Calu3 (cell line): Measurements from ENCODE around the gene AGL. TPM values are rescaled to one million over a fixed set of nuclear protein-coding genes. Genes with fewer than 3 reads are reported as not detected.
"Not testable (repeated sequence)": the region's sequence is repeated elsewhere in the genome, so short reads cannot be mapped to it uniquely, and the experiment has no call there.

Experiments used
- BruUV-seq: library from RNA; stranded (reverse); fragments of 400-500 nt; replicated peaks from 2 replicates; lab custom pipeline; 2021; lab: Mats Ljungman, UMichigan
- CTCF ChIA-PET: fragments of 300-600 bp; sonication (Branson Sonifier 250); formaldehyde crosslinking; loops from one replicate; lab custom pipeline; 2022; ENCODE audit warnings: antibody characterized with exemption; lab: Charles Lee
- DNase-seq: peaks from one replicate; pipeline ENCODE4 v3.0.0; 2022
- H3K27ac Mint-ChIP-seq: one replicate; pipeline ENCODE4 v1.8.0; 2022; ENCODE audit warnings: mixed read lengths; ENCODE audit not compliant: unreplicated experiment
- H3K27me3 Mint-ChIP-seq: one replicate; pipeline ENCODE4 v1.8.0; 2022; ENCODE audit warnings: mixed read lengths; ENCODE audit not compliant: unreplicated experiment
- H3K36me3 Mint-ChIP-seq: one replicate; pipeline ENCODE4 v1.8.0; 2022; ENCODE audit warnings: mild to moderate bottlenecking, moderate library complexity, mixed read lengths; ENCODE audit not compliant: insufficient read depth, unreplicated experiment
- H3K4me1 Mint-ChIP-seq: one replicate; pipeline ENCODE4 v1.8.0; 2022; ENCODE audit warnings: mild to moderate bottlenecking, low read depth, mixed read lengths; ENCODE audit not compliant: unreplicated experiment
- H3K4me3 Mint-ChIP-seq: one replicate; pipeline ENCODE4 v1.8.0; 2022; ENCODE audit warnings: mild to moderate bottlenecking, low read depth, moderate library complexity, mixed read lengths; ENCODE audit not compliant: unreplicated experiment
- H3K9me3 Mint-ChIP-seq: one replicate; pipeline ENCODE4 v1.8.0; 2022; ENCODE audit warnings: low read depth, mixed read lengths; ENCODE audit not compliant: unreplicated experiment
- intact Hi-C: fragments of 100-400 bp; cut with micrococcal nuclease; formaldehyde crosslinking; loops from one replicate; pipeline ENCODE4 v1.10.0; 2022; ENCODE audit not compliant: unreplicated experiment
- total RNA-seq: library from RNA; stranded (reverse); gene quantifications from 2 replicates; pipeline ENCODE4 v1.2.3, GENCODE V29; 2022
- TF ChIP-seq, protein P1 (sequence below): fragments of 200-600 bp; IDR thresholded peaks from one replicate; pipeline ENCODE4 v1.8.0; 2022; ENCODE audit warnings: antibody characterized with exemption; ENCODE audit not compliant: unreplicated experiment

Gene AGL
- total RNA-seq, 1 experiment from 2014 or later = 9.0 TPM

DNA sequence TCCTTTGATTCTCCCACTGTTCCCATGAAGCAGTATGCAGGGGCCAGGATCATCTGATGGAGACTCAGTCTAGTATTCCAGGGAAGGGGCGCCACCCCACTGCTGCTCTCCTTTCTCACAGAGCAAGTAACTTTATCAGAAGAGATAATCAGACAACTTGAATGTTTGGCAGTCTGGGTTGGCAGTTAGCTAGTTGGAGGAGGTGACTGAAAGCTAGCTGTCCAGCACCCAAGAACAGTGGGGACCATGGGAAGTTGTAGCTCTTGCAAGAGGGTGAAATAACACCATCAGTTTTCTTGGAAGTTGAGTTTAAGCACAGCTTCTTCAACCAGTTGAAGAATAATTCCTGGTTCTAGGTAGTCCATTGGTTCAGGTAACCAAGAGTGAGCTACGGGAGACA is 22.2 kb upstream of the AGL start:
- intact Hi-C loops = no loop called here
- CTCF ChIA-PET = no interaction called here
- no peaks in the 10 kb centered on the region for H3K27me3 Mint-ChIP-seq

DNA sequence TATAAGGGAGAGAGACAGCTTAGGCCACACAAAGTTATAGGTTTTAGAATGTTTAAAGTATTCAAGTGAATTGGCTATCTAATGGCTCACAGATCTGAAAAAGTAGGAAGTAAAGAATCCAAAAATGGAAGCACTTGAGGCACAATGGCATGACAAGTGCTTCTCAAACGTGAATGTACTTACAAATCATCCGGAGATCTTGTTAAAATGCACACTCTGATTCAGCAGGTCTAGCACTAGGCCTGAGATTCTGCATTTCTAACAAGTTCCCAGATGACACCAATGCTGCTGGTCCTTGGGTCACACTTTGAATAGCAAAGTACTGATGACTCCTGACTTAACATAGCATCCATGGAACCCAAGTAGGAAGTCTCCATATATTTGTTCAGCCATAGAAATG is 20.9 kb upstream of the AGL start:
- CTCF ChIA-PET = no interaction called here
- BruUV-seq = no TSS peak
- Mint-ChIP-seq H3K9me3 (no peaks in the 10 kb centered on the region), H3K27ac (no peak overlapping the region), H3K27me3 (no peaks in the 10 kb centered on the region), H3K36me3 (no peaks in the 10 kb centered on the region), H3K4me1 (no peaks in the 10 kb centered on the region), H3K4me3 (no peak overlapping the region)
- intact Hi-C loops = no loop called here
- no peak for DNase-seq
- TF ChIP-seq, protein P1, sequence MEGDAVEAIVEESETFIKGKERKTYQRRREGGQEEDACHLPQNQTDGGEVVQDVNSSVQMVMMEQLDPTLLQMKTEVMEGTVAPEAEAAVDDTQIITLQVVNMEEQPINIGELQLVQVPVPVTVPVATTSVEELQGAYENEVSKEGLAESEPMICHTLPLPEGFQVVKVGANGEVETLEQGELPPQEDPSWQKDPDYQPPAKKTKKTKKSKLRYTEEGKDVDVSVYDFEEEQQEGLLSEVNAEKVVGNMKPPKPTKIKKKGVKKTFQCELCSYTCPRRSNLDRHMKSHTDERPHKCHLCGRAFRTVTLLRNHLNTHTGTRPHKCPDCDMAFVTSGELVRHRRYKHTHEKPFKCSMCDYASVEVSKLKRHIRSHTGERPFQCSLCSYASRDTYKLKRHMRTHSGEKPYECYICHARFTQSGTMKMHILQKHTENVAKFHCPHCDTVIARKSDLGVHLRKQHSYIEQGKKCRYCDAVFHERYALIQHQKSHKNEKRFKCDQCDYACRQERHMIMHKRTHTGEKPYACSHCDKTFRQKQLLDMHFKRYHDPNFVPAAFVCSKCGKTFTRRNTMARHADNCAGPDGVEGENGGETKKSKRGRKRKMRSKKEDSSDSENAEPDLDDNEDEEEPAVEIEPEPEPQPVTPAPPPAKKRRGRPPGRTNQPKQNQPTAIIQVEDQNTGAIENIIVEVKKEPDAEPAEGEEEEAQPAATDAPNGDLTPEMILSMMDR = no peak

More for the DNA sequence above, 22.2 kb upstream of the AGL start:
- H3K36me3 Mint-ChIP-seq = no peaks in the 10 kb centered on the region
- DNase-seq = no peak
- no peak overlapping the region for H3K4me3 Mint-ChIP-seq
- H3K27ac Mint-ChIP-seq = no peak overlapping the region
- TF ChIP-seq, protein P1 = no peak
- H3K4me1 Mint-ChIP-seq = no peaks in the 10 kb centered on the region
- no TSS peak for BruUV-seq
- no peaks in the 10 kb centered on the region for H3K9me3 Mint-ChIP-seq

DNA sequence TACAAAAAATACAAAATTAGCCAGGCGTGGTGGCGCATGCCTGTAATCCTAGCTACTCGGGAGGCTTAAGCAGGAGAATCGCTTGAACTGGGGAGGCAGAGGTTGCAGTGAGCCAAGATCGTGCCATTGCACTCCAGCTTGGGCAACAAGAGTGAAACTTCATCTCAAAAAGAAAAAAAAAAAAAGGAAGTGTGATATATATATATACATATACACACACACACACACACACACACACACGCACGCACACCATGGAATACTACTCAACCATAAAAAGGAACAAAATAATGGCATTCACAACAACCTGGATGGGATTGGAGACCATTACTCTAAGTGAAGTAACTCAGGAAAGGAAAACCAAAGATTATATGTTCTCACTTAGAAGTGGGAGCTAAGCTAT is 16.2 kb upstream of the AGL start:
- H3K4me3 Mint-ChIP-seq, intact Hi-C loops, H3K27ac Mint-ChIP-seq, H3K9me3 Mint-ChIP-seq, DNase-seq, H3K36me3 Mint-ChIP-seq, BruUV-seq, H3K4me1 Mint-ChIP-seq, H3K27me3 Mint-ChIP-seq: not testable (repeated sequence)
- CTCF ChIA-PET = interaction anchor here (0.7 kb wide), 1 partner anchor 214 kb away, joined by 3 read pairs; no protein-coding TSS in a partner anchor

DNA sequence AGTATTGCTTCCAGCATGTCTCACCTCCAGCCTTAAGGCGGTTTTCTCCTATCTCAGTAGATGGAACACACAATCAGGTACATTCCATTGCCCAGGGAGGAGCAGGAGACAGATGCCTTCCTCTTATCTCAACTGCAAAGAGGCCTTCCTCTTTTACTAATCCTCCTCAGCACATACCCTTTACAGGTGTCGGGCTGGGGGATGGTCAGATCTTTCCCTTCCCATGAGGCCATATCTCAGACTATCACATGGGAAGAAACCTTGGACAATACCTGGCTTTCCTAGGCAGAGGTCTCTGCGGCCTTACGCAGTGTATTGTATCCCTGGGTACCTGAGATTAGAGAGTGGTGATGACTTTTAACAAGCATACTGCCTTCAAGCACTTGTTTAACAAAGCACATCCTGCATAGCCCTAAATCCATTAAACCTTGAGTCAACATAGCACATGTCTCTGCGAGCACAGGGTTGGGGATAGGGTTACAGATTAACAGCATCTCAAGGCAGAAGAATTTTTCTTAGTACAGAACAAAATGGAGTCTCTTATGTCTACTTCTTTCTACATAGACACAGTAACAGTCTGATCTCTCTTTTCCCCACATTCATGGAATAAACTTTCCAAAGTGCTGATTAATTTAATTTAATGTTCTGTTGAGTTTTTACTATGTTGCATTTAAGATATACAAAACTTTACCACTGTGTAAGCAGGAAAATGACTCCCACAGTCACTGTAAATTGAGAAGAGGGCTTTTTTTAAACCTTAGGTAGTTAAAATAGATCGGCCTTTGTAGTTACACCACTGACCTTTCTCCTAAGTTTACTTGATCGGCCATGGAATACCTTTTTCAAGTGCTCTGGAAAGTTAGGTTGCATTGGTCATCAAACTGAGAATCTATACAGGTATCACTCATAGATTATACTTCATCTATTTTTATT is 13.7 kb upstream of the AGL start:
- H3K9me3 Mint-ChIP-seq, CTCF ChIA-PET, H3K4me3 Mint-ChIP-seq, H3K4me1 Mint-ChIP-seq, H3K36me3 Mint-ChIP-seq, DNase-seq, BruUV-seq, intact Hi-C loops, H3K27ac Mint-ChIP-seq, H3K27me3 Mint-ChIP-seq: not testable (repeated sequence)

DNA sequence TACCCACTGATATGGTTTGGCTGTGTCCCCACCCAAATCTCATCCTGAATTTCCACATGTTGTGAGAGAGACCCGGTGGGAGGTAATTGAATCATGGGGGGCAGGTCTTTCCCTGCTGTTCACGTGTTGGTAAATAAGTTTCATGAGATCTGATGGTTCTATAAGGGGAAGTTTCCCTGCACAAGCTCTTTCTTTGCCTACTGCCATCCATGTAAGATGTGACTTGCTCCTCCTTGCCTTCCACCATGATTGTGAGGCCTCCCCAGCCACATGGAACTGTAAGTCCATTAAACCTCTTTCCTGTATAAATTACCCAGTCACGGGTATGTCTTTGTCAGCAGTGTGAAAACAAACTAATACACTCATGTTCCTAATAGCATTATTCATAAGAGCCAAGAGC is 9.8 kb upstream of the AGL start:
- BruUV-seq, H3K36me3 Mint-ChIP-seq, H3K9me3 Mint-ChIP-seq, intact Hi-C loops, H3K27ac Mint-ChIP-seq, CTCF ChIA-PET, DNase-seq, H3K4me1 Mint-ChIP-seq, H3K4me3 Mint-ChIP-seq, H3K27me3 Mint-ChIP-seq: not testable (repeated sequence)
